ENCODE results near the gene PIK3CA. TPM values are rescaled to one million over a fixed set of nuclear protein-coding genes. Genes with fewer than 3 reads are reported as not detected.

Gene PIK3CA
- total and polyA plus RNA-seq, 10 of the 15 experiments (the other 5 are each of a cell fraction or from before 2014, with no cell fraction given) = 3.0 to 18.6 (median 9.0) TPM

DNA sequence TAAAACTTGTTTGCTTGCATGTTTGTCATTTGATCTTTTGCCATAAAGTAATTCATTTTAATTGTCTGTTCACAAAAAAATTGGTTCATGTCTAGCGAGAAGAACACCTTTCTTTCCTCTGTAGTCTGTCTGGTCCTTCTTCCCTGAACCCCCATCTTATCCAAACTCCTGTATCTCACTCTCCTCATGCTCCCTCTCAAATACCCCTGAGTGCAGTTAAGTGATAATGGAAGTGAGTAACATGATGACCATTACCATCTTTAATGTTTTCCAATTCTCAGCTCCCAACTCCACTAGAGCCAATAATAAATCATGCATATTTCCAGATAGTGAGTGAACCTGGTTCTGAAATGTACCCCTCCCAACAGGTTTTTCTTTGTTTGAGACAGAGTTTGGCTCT is 116.9 kb downstream of the PIK3CA start:
- FAIRE-seq (no peak), ATAC-seq (no peak), DNase-seq (ENCODE audit: low read depth, low spot score) (no peak)
- intact Hi-C loops (cut with micrococcal nuclease; ENCODE audit: unreplicated experiment) (no loop called here), in situ Hi-C loops (cut with MboI) (no loop called here)
- H3K4me1 ChIP-seq (ENCODE audit: control insufficient read depth, insufficient read depth, low read length) = peaks cover 10% of the 10 kb centered on the region; the same call in 1 of the 2 replicates
- no peaks in the 10 kb centered on the region for H3K79me2 ChIP-seq (ENCODE audit: control insufficient read depth, insufficient read depth, low read length)
- H3K4me2 ChIP-seq (ENCODE audit: control insufficient read depth, insufficient read depth) = no peak overlapping the region
- ChIA-PET SMC1A (ENCODE audit: uncharacterized antibody, unreplicated experiment) (interaction anchor here (0.8 to 1.5 kb wide), 3 partner anchors 9 to 80 kb away, joined by 3 to 4 read pairs (median 3); no protein-coding TSS in a partner anchor), RAD21 (ENCODE audit: unreplicated experiment) (no interaction called here), CTCF (interaction anchor here (0.5 to 2.0 kb wide), 5 partner anchors 23 to 197 kb away, joined by 3 to 4 read pairs (median 3); no protein-coding TSS in a partner anchor), POLR2A (interaction anchor here (0.6 to 0.7 kb wide), 2 partner anchors 16 to 90 kb away, joined by 3 to 6 read pairs; no protein-coding TSS in a partner anchor)
- H4K20me1 ChIP-seq (ENCODE audit: control insufficient read depth, insufficient read depth) = no peaks in the 10 kb centered on the region
- WGBS (ENCODE audit: insufficient coverage, insufficient replicate concordance, low lambda C conversion rate, missing lambda C conversion rate) = 94% methylated on average over 1 of the region's 1 CpG
- no peaks in the 10 kb centered on the region for H3K36me3 ChIP-seq (ENCODE audit: control insufficient read depth in 2 of 2, insufficient read depth in 2 of 2, low read length in 1 of 2)
- H3K27ac ChIP-seq (ENCODE audit: control insufficient read depth, insufficient read depth) = no peak overlapping the region
- H2AFZ ChIP-seq (ENCODE audit: control insufficient read depth, low read depth, low read length) = no peak overlapping the region
- H3K4me3 ChIP-seq = no peak overlapping the region
- BruUV-seq (replicated peaks) = no TSS peak
- H3K27me3 ChIP-seq (replicated peaks in 1 of 2; ENCODE audit: control insufficient read depth in 2 of 2, insufficient read depth in 2 of 2, low read length in 1 of 2) = no peaks in the 10 kb centered on the region; a peak in 1 of 4 replicates
- TF ChIP-seq, protein P1, sequence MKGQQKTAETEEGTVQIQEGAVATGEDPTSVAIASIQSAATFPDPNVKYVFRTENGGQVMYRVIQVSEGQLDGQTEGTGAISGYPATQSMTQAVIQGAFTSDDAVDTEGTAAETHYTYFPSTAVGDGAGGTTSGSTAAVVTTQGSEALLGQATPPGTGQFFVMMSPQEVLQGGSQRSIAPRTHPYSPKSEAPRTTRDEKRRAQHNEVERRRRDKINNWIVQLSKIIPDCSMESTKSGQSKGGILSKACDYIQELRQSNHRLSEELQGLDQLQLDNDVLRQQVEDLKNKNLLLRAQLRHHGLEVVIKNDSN (IDR thresholded peaks at IDR 0.05; ENCODE audit: borderline replicate concordance, extremely low read length, insufficient read depth, low read depth, low read length) = no peak
- TF ChIP-seq GABPA (IDR thresholded peaks at IDR 0.05; ENCODE audit: low read depth) (no peak), TCF12 (IDR thresholded peaks at IDR 0.05; ENCODE audit: low read depth, low read length) (no peak), NR2F1 (conservative IDR thresholded peaks at IDR 0.05) (no peak), ZNF384 (IDR thresholded peaks at IDR 0.05; ENCODE audit: borderline replicate concordance, low read depth, low read length) (no peak), BCL11A (IDR thresholded peaks at IDR 0.05; ENCODE audit: low read depth, low read length) (no peak), ESRRA (IDR thresholded peaks at IDR 0.05; ENCODE audit: low read length) (no peak), LARP7 (IDR thresholded peaks at IDR 0.05) (no peak), RAD21 (IDR thresholded peaks at IDR 0.05; ENCODE audit: insufficient read depth, low read depth, low read length) (no peak), MYB (IDR thresholded peaks at IDR 0.05; ENCODE audit: borderline replicate concordance, low read depth, low read length) (no peak), RELB (IDR thresholded peaks at IDR 0.05; ENCODE audit: low read depth) (no peak), HDAC6 (IDR thresholded peaks at IDR 0.05; ENCODE audit: unreplicated experiment) (no peak), MEF2B (IDR thresholded peaks at IDR 0.05; ENCODE audit: partially characterized antibody, poor library complexity, severe bottlenecking) (no peak), JUNB (IDR thresholded peaks at IDR 0.05) (no peak)
- TF ChIP-seq, protein P2, sequence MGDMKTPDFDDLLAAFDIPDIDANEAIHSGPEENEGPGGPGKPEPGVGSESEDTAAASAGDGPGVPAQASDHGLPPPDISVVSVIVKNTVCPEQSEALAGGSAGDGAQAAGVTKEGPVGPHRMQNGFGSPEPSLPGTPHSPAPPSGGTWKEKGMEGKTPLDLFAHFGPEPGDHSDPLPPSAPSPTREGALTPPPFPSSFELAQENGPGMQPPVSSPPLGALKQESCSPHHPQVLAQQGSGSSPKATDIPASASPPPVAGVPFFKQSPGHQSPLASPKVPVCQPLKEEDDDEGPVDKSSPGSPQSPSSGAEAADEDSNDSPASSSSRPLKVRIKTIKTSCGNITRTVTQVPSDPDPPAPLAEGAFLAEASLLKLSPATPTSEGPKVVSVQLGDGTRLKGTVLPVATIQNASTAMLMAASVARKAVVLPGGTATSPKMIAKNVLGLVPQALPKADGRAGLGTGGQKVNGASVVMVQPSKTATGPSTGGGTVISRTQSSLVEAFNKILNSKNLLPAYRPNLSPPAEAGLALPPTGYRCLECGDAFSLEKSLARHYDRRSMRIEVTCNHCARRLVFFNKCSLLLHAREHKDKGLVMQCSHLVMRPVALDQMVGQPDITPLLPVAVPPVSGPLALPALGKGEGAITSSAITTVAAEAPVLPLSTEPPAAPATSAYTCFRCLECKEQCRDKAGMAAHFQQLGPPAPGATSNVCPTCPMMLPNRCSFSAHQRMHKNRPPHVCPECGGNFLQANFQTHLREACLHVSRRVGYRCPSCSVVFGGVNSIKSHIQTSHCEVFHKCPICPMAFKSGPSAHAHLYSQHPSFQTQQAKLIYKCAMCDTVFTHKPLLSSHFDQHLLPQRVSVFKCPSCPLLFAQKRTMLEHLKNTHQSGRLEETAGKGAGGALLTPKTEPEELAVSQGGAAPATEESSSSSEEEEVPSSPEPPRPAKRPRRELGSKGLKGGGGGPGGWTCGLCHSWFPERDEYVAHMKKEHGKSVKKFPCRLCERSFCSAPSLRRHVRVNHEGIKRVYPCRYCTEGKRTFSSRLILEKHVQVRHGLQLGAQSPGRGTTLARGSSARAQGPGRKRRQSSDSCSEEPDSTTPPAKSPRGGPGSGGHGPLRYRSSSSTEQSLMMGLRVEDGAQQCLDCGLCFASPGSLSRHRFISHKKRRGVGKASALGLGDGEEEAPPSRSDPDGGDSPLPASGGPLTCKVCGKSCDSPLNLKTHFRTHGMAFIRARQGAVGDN (IDR thresholded peaks at IDR 0.05) = no peak
- TF ChIP-seq, protein P3, sequence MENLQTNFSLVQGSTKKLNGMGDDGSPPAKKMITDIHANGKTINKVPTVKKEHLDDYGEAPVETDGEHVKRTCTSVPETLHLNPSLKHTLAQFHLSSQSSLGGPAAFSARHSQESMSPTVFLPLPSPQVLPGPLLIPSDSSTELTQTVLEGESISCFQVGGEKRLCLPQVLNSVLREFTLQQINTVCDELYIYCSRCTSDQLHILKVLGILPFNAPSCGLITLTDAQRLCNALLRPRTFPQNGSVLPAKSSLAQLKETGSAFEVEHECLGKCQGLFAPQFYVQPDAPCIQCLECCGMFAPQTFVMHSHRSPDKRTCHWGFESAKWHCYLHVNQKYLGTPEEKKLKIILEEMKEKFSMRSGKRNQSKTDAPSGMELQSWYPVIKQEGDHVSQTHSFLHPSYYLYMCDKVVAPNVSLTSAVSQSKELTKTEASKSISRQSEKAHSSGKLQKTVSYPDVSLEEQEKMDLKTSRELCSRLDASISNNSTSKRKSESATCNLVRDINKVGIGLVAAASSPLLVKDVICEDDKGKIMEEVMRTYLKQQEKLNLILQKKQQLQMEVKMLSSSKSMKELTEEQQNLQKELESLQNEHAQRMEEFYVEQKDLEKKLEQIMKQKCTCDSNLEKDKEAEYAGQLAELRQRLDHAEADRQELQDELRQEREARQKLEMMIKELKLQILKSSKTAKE (IDR thresholded peaks at IDR 0.05; ENCODE audit: low read depth, poor library complexity, severe bottlenecking) = no peak
- H3K9me3 ChIP-seq (replicated peaks; ENCODE audit: control insufficient read depth, insufficient read depth, low read length) = no peaks in the 10 kb centered on the region; the same call in 2 of the 3 replicates
- no peak overlapping the region for H3K9ac ChIP-seq (ENCODE audit: control insufficient read depth, insufficient read depth, low read length)

Data from GM12878 (cell line).